HepG2 (cell line): Measurements from ENCODE around the gene RPS6KA2. TPM values are rescaled to one million over a fixed set of nuclear protein-coding genes. Genes with fewer than 3 reads are reported as not detected.

ENCODE experiments used
- ATAC-seq: fragments of 200-7000 bp; cut with Tn5 transposase; 3 replicates; pipeline ENCODE4 v1.9.1; 2020; ENCODE audit warnings: mild to moderate bottlenecking, moderate library complexity
- BruUV-seq: library from RNA; stranded (reverse); fragments of 400-500 nt; replicated peaks from 2 replicates; lab custom pipeline; 2021; lab: Mats Ljungman, UMichigan
- CTCF ChIA-PET: fragments of 300-600 bp; formaldehyde crosslinking; extraction: SDS; loops from one replicate; lab custom pipeline; 2021; ENCODE audit warnings: low total read pairs, inconsistent platforms, low intra/inter-chr PET ratio; lab: Yijun Ruan, JAX
- POLR2A ChIA-PET: fragments of 350-600 bp; sonication (Branson Sonifier 250); formaldehyde crosslinking; loops from one replicate; lab custom pipeline; 2020; ENCODE audit warnings: antibody characterized with exemption, inconsistent platforms; lab: Yijun Ruan, JAX
- DNase-seq: peaks from one replicate; pipeline ENCODE4 v3.0.0-alpha.2; 2015; ENCODE audit warnings: low spot score
- FAIRE-seq: peaks from 3 replicates; lab custom pipeline; 2011; peaks lifted over from hg19 to GRCh38; lab: Jason Lieb, UNC
- H2AFZ ChIP-seq: one replicate; pipeline ENCODE4 v1.6.1; 2011; ENCODE audit warnings: low read length, inconsistent platforms
- H3K27ac ChIP-seq: fragments of 300-600 bp; 3 replicates; pipeline ENCODE4 v1.8.0; 2011; ENCODE audit warnings: mixed run types, mild to moderate bottlenecking, mixed read lengths, low read length, inconsistent platforms; ENCODE audit not compliant: insufficient read depth; ENCODE audit errors: extremely low read length
- H3K27me3 ChIP-seq, 2 experiments: fragments of 200-600 bp in 1 of 2; 2 replicates in 1 of 2; 3 replicates in 1 of 2; pipeline versions ENCODE4 v1.6.0 to v1.8.0; 2011; ENCODE audit warnings: low read length in 2 of 2, mild to moderate bottlenecking in 2 of 2, moderate library complexity in 2 of 2, inconsistent platforms in 1 of 2; ENCODE audit not compliant: insufficient read depth in 2 of 2, control insufficient read depth in 1 of 2
- H3K36me3 ChIP-seq, 2 experiments: fragments of 200-600 bp in 1 of 2; replicated peaks in 1 of 2; 2 replicates in 1 of 2; 3 replicates in 1 of 2; pipeline versions ENCODE4 v1.5.1 to v1.8.0; 2011; ENCODE audit warnings: low read length in 2 of 2, inconsistent platforms in 1 of 2; ENCODE audit not compliant: insufficient read depth in 2 of 2, control insufficient read depth in 1 of 2
- H3K4me1 ChIP-seq: 2 replicates; pipeline ENCODE4 v1.5.1; 2012; ENCODE audit warnings: low read length, inconsistent platforms; ENCODE audit not compliant: insufficient read depth
- H3K4me2 ChIP-seq: 2 replicates; pipeline ENCODE4 v1.6.0; 2011; ENCODE audit warnings: low read depth, low read length, inconsistent platforms
- H3K4me3 ChIP-seq, 3 experiments: fragments of 200-600 bp in 1 of 3; sonication (generic), shearing (Covaris generic) in 1 of 3; replicated peaks in 1 of 3; 2 replicates each; pipeline ENCODE4 v1.5.1; 2011 to 2016; ENCODE audit warnings: low read length in 3 of 3, inconsistent platforms in 2 of 3, low read depth in 2 of 3, mild to moderate bottlenecking in 2 of 3, control low read depth in 1 of 3, mixed read lengths in 1 of 3; ENCODE audit not compliant: insufficient read depth in 1 of 3
- H3K79me2 ChIP-seq: one replicate; pipeline ENCODE4 v1.6.1; 2011; ENCODE audit warnings: low read length, inconsistent platforms; ENCODE audit not compliant: insufficient read depth
- H3K9ac ChIP-seq: 2 replicates; pipeline ENCODE4 v1.6.0; 2011; ENCODE audit warnings: mild to moderate bottlenecking, low read depth, low read length, inconsistent platforms; ENCODE audit not compliant: insufficient read depth
- H3K9me3 ChIP-seq: 2 replicates; pipeline ENCODE4 v1.5.1; 2012; ENCODE audit warnings: mild to moderate bottlenecking, low read length
- H4K20me1 ChIP-seq: 2 replicates; pipeline ENCODE4 v1.6.0; 2011; ENCODE audit warnings: inconsistent platforms, mild to moderate bottlenecking, low read length, moderate library complexity; ENCODE audit not compliant: insufficient read depth
- BCL6 ChIP-seq: IDR thresholded peaks from 2 replicates; pipeline ENCODE4 v1.6.1; 2016; ENCODE audit warnings: missing genetic modification reagents, missing compliant biosample characterization
- KLF15 ChIP-seq: sonication (generic); formaldehyde crosslinking; IDR thresholded peaks from 2 replicates; pipeline ENCODE4 v1.8.1; 2023; ENCODE audit warnings: borderline replicate concordance, mild to moderate bottlenecking, inconsistent platforms, missing genetic modification reagents, mixed read lengths
- NFIC ChIP-seq: IDR thresholded peaks from 2 replicates; pipeline ENCODE4 v1.6.1; 2012; ENCODE audit warnings: mild to moderate bottlenecking, low read length, inconsistent platforms
- NR2F1 ChIP-seq, 2 experiments: fragments of 450-650 bp in 1 of 2; formaldehyde crosslinking in 1 of 2; IDR thresholded peaks; 2 replicates each; pipeline versions ENCODE4 v1.5.0 to v1.6.1; 2016 to 2020; ENCODE audit warnings: mild to moderate bottlenecking in 1 of 2, missing compliant biosample characterization in 1 of 2, missing genetic modification reagents in 1 of 2, moderate library complexity in 1 of 2
- ONECUT2 ChIP-seq: sonication (generic); formaldehyde crosslinking; IDR thresholded peaks from 2 replicates; pipeline ENCODE4 v1.4.0; 2020; ENCODE audit warnings: missing genetic modification reagents
- ZIK1 ChIP-seq: sonication (generic); formaldehyde crosslinking; IDR thresholded peaks from 2 replicates; pipeline ENCODE4 v1.5.0; 2020; ENCODE audit warnings: mild to moderate bottlenecking, low read depth, missing genetic modification reagents, borderline replicate concordance
- ZNF143 ChIP-seq: sonication (generic); formaldehyde crosslinking; IDR thresholded peaks from 2 replicates; pipeline ENCODE4 v1.4.0; 2020; ENCODE audit warnings: missing genetic modification reagents
- ZNF468 ChIP-seq: sonication (generic); formaldehyde crosslinking; IDR thresholded peaks from 2 replicates; pipeline ENCODE4 v1.8.0; 2022; ENCODE audit warnings: mild to moderate bottlenecking, moderate library complexity, missing genetic modification reagents
- ZNF652 ChIP-seq: IDR thresholded peaks from 2 replicates; pipeline ENCODE4 v1.6.1; 2016; ENCODE audit warnings: low read depth, borderline replicate concordance
- WGBS: methylation state at CpG from one replicate; pipeline ENCODE4 v1.1.6; 2017; ENCODE audit warnings: low lambda C conversion rate; 5-methylcytosine and 5-hydroxymethylcytosine counted together
- in situ Hi-C: cut with HindIII; loops from 2 replicates; pipeline ENCODE4 v1.10.0; 2017; ENCODE audit warnings: low pct_unique_long_range_greater_than_20kb; ENCODE audit not compliant: extremely low pct_ligation_motif_present
- intact Hi-C: fragments of 100-400 bp; cut with micrococcal nuclease; formaldehyde crosslinking; loops from one replicate; pipeline ENCODE4 v1.10.0; 2022; ENCODE audit not compliant: unreplicated experiment
- polyA plus RNA-seq, 8 experiments: library from polyadenylated mRNA; depleted of rRNA in 3 of 8; stranded (reverse) in 7 of 8; unstranded in 1 of 8; fragments of >200 nt; fragmentation: Illumina TruSeq in 4 of 8; extraction: Trizol in 4 of 8; gene quantifications; 2 replicates each; pipeline versions ENCODE4 v1.2.1 to v1.2.3, GENCODE V29; 2011 to 2016; ENCODE audit warnings: low read depth in 4 of 8, missing spikeins in 1 of 8, mixed read lengths in 1 of 8; ENCODE audit not compliant: insufficient read depth in 1 of 8
- total RNA-seq, 5 experiments: library from RNA; depleted of rRNA; stranded (reverse); fragments of >200 nt; fragmentation: Illumina TruSeq; extraction: Trizol; gene quantifications; 2 replicates each; pipeline ENCODE4 v1.2.3, GENCODE V29; 2016; ENCODE audit warnings: low read depth in 1 of 5
- TF ChIP-seq, protein P1 (sequence below): sonication (generic); formaldehyde crosslinking; IDR thresholded peaks from 2 replicates; pipeline ENCODE4; 2020; ENCODE audit warnings: missing genetic modification reagents, mild to moderate bottlenecking, borderline replicate concordance
- TF ChIP-seq, protein P2 (sequence below): IDR thresholded peaks from 2 replicates; pipeline ENCODE4 v1.6.1; 2016; ENCODE audit warnings: low read depth, control low read depth
- TF ChIP-seq, protein P3 (sequence below): sonication (generic); formaldehyde crosslinking; IDR thresholded peaks from 2 replicates; pipeline ENCODE4 v1.4.0; 2020; ENCODE audit warnings: missing genetic modification reagents; ENCODE audit errors: not compliant biosample characterization
- TF ChIP-seq, protein P4 (sequence below): sonication (generic); formaldehyde crosslinking; IDR thresholded peaks from 2 replicates; pipeline ENCODE4 v1.4.0; 2020; ENCODE audit warnings: missing genetic modification reagents

The RPS6KA2 gene
- total and polyA plus RNA-seq, 2 of the 13 experiments (the other 11 are each of a cell fraction or from before 2014, with no cell fraction given): 0.22 to 0.38 TPM

DNA sequence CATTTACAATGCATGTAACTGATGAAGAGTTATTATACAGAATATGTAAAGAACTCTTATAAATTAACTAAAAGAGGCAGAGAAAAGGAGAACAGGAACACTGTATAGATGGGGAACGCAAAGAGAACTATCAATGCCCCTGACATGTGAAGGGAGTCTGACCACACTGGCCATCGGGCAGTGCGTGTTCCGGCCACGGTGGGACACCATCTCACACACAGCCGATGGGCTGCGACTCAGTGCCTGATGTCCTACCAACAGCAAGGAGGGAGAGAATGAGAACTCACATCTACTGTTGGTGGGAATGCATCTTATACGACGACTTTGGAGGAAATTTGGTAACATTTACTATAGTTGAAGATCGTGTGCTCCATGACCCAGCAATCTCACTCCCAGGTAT, 25.1 kb downstream of the RPS6KA2 start:
- POLR2A ChIA-PET: no interaction called here
- Histone ChIP-seq H2AFZ (no peak overlapping the region), H3K36me3 (no peaks in the 10 kb centered on the region), H3K27ac (no peak overlapping the region), H3K79me2 (no peaks in the 10 kb centered on the region), H4K20me1 (no peaks in the 10 kb centered on the region), H3K9ac (no peak overlapping the region), H3K4me1 (no peaks in the 10 kb centered on the region), H3K27me3 (peaks cover 3 to 47% of the 10 kb centered on the region in 2 experiments), H3K9me3 (no peaks in the 10 kb centered on the region), H3K4me3 (no peak overlapping the region), H3K4me2 (no peak overlapping the region)
- CTCF ChIA-PET: no interaction called here
- DNase-seq (no peak), FAIRE-seq (no peak), ATAC-seq (no peak)
- intact Hi-C loops: no loop called here
- no TSS peak for BruUV-seq
- WGBS: 50% methylated on average over 10 of the region's 10 CpGs
- in situ Hi-C loops: no loop called here
- TF ChIP-seq BCL6 (CRISPR knock-in tag): no peak
- TF ChIP-seq KLF15 (CRISPR knock-in tag): no peak
- no peak for TF ChIP-seq ONECUT2 (CRISPR knock-in tag)
- TF ChIP-seq, protein P1, sequence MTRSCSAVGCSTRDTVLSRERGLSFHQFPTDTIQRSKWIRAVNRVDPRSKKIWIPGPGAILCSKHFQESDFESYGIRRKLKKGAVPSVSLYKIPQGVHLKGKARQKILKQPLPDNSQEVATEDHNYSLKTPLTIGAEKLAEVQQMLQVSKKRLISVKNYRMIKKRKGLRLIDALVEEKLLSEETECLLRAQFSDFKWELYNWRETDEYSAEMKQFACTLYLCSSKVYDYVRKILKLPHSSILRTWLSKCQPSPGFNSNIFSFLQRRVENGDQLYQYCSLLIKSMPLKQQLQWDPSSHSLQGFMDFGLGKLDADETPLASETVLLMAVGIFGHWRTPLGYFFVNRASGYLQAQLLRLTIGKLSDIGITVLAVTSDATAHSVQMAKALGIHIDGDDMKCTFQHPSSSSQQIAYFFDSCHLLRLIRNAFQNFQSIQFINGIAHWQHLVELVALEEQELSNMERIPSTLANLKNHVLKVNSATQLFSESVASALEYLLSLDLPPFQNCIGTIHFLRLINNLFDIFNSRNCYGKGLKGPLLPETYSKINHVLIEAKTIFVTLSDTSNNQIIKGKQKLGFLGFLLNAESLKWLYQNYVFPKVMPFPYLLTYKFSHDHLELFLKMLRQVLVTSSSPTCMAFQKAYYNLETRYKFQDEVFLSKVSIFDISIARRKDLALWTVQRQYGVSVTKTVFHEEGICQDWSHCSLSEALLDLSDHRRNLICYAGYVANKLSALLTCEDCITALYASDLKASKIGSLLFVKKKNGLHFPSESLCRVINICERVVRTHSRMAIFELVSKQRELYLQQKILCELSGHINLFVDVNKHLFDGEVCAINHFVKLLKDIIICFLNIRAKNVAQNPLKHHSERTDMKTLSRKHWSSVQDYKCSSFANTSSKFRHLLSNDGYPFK (CRISPR knock-in tag): no peak
- no peak for TF ChIP-seq NFIC
- TF ChIP-seq, protein P2, sequence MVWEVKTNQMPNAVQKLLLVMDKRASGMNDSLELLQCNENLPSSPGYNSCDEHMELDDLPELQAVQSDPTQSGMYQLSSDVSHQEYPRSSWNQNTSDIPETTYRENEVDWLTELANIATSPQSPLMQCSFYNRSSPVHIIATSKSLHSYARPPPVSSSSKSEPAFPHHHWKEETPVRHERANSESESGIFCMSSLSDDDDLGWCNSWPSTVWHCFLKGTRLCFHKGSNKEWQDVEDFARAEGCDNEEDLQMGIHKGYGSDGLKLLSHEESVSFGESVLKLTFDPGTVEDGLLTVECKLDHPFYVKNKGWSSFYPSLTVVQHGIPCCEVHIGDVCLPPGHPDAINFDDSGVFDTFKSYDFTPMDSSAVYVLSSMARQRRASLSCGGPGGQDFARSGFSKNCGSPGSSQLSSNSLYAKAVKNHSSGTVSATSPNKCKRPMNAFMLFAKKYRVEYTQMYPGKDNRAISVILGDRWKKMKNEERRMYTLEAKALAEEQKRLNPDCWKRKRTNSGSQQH: no peak
- no peak for TF ChIP-seq ZNF468 (CRISPR knock-in tag)
- TF ChIP-seq, protein P3, sequence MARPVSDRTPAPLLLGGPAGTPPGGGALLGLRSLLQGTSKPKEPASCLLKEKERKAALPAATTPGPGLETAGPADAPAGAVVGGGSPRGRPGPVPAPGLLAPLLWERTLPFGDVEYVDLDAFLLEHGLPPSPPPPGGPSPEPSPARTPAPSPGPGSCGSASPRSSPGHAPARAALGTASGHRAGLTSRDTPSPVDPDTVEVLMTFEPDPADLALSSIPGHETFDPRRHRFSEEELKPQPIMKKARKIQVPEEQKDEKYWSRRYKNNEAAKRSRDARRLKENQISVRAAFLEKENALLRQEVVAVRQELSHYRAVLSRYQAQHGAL: no peak
- no peak for TF ChIP-seq ZNF143
- no peak for TF ChIP-seq ZNF652 (CRISPR knock-in tag)
- TF ChIP-seq NR2F1 (CRISPR knock-in tag; IDR thresholded peaks at IDR 0.05): no peak
- TF ChIP-seq, protein P4, sequence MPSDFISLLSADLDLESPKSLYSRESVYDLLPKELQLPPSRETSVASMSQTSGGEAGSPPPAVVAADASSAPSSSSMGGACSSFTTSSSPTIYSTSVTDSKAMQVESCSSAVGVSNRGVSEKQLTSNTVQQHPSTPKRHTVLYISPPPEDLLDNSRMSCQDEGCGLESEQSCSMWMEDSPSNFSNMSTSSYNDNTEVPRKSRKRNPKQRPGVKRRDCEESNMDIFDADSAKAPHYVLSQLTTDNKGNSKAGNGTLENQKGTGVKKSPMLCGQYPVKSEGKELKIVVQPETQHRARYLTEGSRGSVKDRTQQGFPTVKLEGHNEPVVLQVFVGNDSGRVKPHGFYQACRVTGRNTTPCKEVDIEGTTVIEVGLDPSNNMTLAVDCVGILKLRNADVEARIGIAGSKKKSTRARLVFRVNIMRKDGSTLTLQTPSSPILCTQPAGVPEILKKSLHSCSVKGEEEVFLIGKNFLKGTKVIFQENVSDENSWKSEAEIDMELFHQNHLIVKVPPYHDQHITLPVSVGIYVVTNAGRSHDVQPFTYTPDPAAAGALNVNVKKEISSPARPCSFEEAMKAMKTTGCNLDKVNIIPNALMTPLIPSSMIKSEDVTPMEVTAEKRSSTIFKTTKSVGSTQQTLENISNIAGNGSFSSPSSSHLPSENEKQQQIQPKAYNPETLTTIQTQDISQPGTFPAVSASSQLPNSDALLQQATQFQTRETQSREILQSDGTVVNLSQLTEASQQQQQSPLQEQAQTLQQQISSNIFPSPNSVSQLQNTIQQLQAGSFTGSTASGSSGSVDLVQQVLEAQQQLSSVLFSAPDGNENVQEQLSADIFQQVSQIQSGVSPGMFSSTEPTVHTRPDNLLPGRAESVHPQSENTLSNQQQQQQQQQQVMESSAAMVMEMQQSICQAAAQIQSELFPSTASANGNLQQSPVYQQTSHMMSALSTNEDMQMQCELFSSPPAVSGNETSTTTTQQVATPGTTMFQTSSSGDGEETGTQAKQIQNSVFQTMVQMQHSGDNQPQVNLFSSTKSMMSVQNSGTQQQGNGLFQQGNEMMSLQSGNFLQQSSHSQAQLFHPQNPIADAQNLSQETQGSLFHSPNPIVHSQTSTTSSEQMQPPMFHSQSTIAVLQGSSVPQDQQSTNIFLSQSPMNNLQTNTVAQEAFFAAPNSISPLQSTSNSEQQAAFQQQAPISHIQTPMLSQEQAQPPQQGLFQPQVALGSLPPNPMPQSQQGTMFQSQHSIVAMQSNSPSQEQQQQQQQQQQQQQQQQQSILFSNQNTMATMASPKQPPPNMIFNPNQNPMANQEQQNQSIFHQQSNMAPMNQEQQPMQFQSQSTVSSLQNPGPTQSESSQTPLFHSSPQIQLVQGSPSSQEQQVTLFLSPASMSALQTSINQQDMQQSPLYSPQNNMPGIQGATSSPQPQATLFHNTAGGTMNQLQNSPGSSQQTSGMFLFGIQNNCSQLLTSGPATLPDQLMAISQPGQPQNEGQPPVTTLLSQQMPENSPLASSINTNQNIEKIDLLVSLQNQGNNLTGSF (CRISPR knock-in tag): no peak
- no peak for TF ChIP-seq ZIK1 (CRISPR knock-in tag)
